SK-N-SH treated with all-trans-retinoic acid at 6 μM for 48 hours (cell line): ENCODE data around the gene C5orf34.
"Not testable (repeated sequence)": the region's sequence is repeated elsewhere in the genome, so short reads cannot be mapped to it uniquely, and the experiment has no call there.

Source experiments
- ATAC-seq: fragments of 200-7000 bp; cut with Tn5 transposase; 3 replicates; pipeline ENCODE4 v1.9.1; 2020; ENCODE audit warnings: mild to moderate bottlenecking, moderate library complexity
- BACH2 ChIP-seq: fragments of 250-450 bp; sonication (Bioruptor Pico); IDR thresholded peaks from 2 replicates; pipeline ENCODE4 v1.9.0; 2021; ENCODE audit warnings: mild to moderate bottlenecking, borderline replicate concordance
- CSDC2 ChIP-seq: fragments of 250-450 bp; sonication (Bioruptor Pico); IDR thresholded peaks from 2 replicates; pipeline ENCODE4 v1.5.0; 2020; ENCODE audit warnings: mild to moderate bottlenecking, moderate library complexity
- ISL1 ChIP-seq: fragments of 250-450 bp; sonication (Bioruptor Pico); IDR thresholded peaks from 2 replicates; pipeline ENCODE4 v2.1.2; 2022; ENCODE audit warnings: mild to moderate bottlenecking, moderate library complexity
- OSR1 ChIP-seq: fragments of 250-450 bp; sonication (Bioruptor Pico); IDR thresholded peaks from 2 replicates; pipeline ENCODE4 v1.8.0; 2022; ENCODE audit warnings: moderate library complexity, mild to moderate bottlenecking, inconsistent platforms
- TOX ChIP-seq: fragments of 250-450 bp; sonication (Bioruptor Pico); IDR thresholded peaks from 2 replicates; pipeline ENCODE4 v1.8.0; 2021; ENCODE audit warnings: mild to moderate bottlenecking, moderate library complexity, borderline replicate concordance
- ZC3H10 ChIP-seq: fragments of 250-450 bp; sonication (Bioruptor Pico); IDR thresholded peaks from 2 replicates; pipeline ENCODE4 v1.5.1; 2021; ENCODE audit warnings: mild to moderate bottlenecking, moderate library complexity
- ZFP3 ChIP-seq: fragments of 250-450 bp; sonication (Bioruptor Pico); IDR thresholded peaks from 2 replicates; pipeline ENCODE4 v1.5.0; 2020; ENCODE audit warnings: mild to moderate bottlenecking, moderate library complexity
- ZFP30 ChIP-seq: fragments of 450-650 bp; formaldehyde crosslinking; IDR thresholded peaks from 2 replicates; pipeline ENCODE4 v1.5.0; 2022; ENCODE audit warnings: mild to moderate bottlenecking, moderate library complexity
- ZNF70 ChIP-seq: fragments of 450-650 bp; formaldehyde crosslinking; IDR thresholded peaks from 2 replicates; pipeline ENCODE4 v1.5.0; 2020; ENCODE audit warnings: mild to moderate bottlenecking, moderate library complexity
- ZNF8 ChIP-seq: fragments of 450-650 bp; formaldehyde crosslinking; IDR thresholded peaks from 2 replicates; pipeline ENCODE4 v1.5.0; 2020; ENCODE audit warnings: mild to moderate bottlenecking, moderate library complexity
- TF ChIP-seq, protein P1 (sequence below): fragments of 250-450 bp; sonication (Bioruptor Pico); IDR thresholded peaks from 2 replicates; pipeline ENCODE4 v1.8.0; 2021; ENCODE audit warnings: low read depth, mild to moderate bottlenecking, moderate library complexity, borderline replicate concordance
- TF ChIP-seq, protein P2 (sequence below): fragments of 250-450 bp; sonication (Bioruptor Pico); IDR thresholded peaks from 2 replicates; pipeline ENCODE4 v1.5.1; 2021; ENCODE audit warnings: mild to moderate bottlenecking, moderate library complexity
- TF ChIP-seq, protein P3 (sequence below): fragments of 250-450 bp; sonication (Bioruptor Pico); IDR thresholded peaks from 2 replicates; pipeline ENCODE4 v1.5.1; 2020; ENCODE audit warnings: low read depth, mild to moderate bottlenecking, moderate library complexity

The C5orf34 gene

DNA sequence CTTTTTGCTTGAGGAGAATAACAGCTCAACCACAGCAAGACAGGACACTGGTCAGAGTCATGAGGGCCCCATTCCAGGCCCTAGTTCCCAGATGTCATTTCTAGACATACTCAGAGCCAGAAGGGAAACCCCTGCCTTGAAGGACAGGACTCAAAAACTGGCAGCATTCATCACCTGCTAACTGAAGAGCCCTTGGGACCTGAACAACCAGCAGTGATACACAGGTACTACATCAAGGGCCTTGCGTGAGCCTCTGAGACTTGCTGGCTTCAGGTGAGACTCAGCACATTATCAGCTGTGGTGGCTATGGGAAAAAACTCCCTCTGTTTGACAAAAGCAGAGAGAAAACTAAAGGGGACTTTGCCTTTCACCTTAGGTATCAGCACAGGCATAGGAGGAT, 53.9 kb downstream of the C5orf34 start:
- no peak for TF ChIP-seq ZFP3
- TF ChIP-seq ZFP30 = no peak
- no peak for TF ChIP-seq TOX (CRISPR knock-in tag)
- TF ChIP-seq CSDC2 (CRISPR knock-in tag) = no peak
- TF ChIP-seq OSR1 (CRISPR knock-in tag) = no peak
- TF ChIP-seq ZNF8 (CRISPR knock-in tag) = no peak
- TF ChIP-seq, protein P1, sequence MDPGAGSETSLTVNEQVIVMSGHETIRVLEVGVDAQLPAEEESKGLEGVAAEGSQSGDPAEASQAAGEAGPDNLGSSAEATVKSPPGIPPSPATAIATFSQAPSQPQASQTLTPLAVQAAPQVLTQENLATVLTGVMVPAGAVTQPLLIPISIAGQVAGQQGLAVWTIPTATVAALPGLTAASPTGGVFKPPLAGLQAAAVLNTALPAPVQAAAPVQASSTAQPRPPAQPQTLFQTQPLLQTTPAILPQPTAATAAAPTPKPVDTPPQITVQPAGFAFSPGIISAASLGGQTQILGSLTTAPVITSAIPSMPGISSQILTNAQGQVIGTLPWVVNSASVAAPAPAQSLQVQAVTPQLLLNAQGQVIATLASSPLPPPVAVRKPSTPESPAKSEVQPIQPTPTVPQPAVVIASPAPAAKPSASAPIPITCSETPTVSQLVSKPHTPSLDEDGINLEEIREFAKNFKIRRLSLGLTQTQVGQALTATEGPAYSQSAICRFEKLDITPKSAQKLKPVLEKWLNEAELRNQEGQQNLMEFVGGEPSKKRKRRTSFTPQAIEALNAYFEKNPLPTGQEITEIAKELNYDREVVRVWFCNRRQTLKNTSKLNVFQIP (CRISPR knock-in tag) = no peak
- no peak for TF ChIP-seq ISL1
- no peak for TF ChIP-seq BACH2 (CRISPR knock-in tag)
- no peak for ATAC-seq

DNA sequence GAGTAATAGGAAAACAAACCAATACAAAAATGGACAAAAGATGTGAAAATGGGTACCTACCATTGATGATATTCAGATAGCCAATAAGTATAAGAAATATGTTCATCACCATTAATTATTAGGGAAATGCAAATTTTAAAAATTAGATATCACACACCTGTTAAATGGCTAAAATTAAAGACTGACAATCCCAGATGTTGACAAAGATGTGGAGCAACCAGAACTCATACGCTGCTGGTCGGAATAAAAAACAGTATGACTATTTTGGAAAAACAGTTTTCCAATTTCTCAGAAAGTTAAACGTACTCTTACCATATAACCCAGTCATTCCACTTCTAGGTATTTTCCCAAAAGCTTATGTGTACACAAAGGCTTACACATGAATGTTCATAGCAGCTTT, 58.4 kb downstream of the C5orf34 start:
- ATAC-seq = no peak
- 0 out of 2 replicates have a peak, but pooled peaks have one; percentile 34 for TF ChIP-seq ZFP3
- TF ChIP-seq, protein P2, sequence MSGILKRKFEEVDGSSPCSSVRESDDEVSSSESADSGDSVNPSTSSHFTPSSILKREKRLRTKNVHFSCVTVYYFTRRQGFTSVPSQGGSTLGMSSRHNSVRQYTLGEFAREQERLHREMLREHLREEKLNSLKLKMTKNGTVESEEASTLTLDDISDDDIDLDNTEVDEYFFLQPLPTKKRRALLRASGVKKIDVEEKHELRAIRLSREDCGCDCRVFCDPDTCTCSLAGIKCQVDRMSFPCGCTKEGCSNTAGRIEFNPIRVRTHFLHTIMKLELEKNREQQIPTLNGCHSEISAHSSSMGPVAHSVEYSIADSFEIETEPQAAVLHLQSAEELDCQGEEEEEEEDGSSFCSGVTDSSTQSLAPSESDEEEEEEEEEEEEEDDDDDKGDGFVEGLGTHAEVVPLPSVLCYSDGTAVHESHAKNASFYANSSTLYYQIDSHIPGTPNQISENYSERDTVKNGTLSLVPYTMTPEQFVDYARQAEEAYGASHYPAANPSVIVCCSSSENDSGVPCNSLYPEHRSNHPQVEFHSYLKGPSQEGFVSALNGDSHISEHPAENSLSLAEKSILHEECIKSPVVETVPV (CRISPR knock-in tag) = no peak

DNA sequence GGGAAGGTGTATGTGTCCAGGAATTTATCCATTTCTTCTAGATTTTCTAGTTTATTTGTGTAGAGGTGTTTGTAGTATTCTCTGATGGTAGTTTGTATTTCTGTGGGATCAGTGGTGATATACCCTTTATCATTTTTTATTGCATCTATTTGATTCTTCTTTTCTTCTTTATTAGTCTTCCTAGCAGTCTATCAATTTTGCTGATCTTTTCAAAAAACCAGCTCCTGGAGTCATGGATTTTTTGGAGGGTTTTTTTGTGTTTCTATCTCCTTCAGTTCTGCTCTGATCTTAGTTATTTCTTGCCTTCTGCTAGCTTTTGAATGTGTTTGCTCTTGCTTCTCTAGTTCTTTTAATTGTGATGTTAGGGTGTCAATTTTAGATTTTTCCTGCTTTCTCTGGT, 73.4 kb downstream of the C5orf34 start:
- not testable (repeated sequence) for ATAC-seq

DNA sequence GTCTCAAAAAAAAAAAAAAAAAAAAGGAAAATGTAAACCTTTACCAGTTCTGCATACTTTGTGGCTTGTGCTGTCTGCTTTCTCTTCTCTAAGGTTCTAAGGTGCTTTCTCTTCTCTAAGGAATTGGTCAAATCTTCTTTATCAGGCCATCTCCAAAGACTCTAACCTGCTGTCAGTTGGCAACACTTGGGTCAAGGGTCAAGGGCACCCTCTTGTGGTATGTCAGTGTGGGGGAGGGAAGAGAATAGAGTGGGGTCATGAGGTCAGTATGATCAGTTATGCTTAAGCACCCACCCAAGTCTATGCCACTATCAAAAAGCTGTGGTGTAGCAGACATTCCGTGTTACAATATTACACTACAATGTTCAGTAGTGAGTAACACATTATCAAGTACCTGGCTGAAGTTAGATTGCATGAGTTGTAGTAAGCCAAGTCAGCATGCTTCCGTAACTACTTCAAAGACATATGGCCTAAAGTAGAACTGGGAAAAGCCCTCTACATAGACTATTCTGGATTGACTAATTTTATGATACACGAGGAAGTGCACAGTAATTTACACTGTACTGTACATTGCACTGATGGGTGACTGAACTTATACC, 77.8 kb downstream of the C5orf34 start:
- no peak for ATAC-seq
- TF ChIP-seq TOX (CRISPR knock-in tag) (no peak), ZNF70 (no peak), CSDC2 (CRISPR knock-in tag) (no peak), BACH2 (CRISPR knock-in tag) (no peak), ZC3H10 (CRISPR knock-in tag) (no peak), ISL1 (no peak), ZNF8 (CRISPR knock-in tag) (no peak)
- TF ChIP-seq, protein P3, sequence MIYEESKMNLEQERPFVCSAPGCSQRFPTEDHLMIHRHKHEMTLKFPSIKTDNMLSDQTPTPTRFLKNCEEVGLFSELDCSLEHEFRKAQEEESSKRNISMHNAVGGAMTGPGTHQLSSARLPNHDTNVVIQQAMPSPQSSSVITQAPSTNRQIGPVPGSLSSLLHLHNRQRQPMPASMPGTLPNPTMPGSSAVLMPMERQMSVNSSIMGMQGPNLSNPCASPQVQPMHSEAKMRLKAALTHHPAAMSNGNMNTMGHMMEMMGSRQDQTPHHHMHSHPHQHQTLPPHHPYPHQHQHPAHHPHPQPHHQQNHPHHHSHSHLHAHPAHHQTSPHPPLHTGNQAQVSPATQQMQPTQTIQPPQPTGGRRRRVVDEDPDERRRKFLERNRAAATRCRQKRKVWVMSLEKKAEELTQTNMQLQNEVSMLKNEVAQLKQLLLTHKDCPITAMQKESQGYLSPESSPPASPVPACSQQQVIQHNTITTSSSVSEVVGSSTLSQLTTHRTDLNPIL (CRISPR knock-in tag) = no peak
- TF ChIP-seq, protein P2 (CRISPR knock-in tag) = no peak
